SW480 (cell line): ENCODE data around the gene DLEC1.

ENCODE experiments used
- DNase-seq: peaks from one replicate; pipeline ENCODE4 v3.0.0-alpha.2; 2016; ENCODE audit warnings: low spot score

Gene DLEC1

GRCh38 chr3:38002291-38002876, 36.6 kb upstream of the DLEC1 start:
- no peak for DNase-seq

DNA sequence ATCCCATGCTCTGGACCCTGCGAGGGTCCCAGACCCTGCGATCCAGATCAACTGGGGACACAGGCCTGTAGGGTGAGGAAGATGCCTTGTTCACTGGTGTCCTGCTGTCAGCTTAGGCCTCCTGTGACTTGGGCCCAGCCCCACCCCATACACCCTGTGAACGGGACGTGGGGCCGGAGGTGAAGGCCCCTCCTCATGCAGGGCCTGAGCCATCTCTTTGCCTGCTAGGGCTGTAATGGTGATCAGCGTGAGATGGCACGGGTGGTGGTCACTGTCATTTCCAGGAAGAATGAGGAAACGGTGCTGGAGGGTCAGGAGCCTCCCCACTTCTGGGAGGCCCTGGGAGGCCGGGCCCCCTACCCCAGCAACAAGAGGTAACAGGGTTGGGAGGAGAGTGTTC, 36.1 kb upstream of the DLEC1 start:
- no peak for DNase-seq

DNA sequence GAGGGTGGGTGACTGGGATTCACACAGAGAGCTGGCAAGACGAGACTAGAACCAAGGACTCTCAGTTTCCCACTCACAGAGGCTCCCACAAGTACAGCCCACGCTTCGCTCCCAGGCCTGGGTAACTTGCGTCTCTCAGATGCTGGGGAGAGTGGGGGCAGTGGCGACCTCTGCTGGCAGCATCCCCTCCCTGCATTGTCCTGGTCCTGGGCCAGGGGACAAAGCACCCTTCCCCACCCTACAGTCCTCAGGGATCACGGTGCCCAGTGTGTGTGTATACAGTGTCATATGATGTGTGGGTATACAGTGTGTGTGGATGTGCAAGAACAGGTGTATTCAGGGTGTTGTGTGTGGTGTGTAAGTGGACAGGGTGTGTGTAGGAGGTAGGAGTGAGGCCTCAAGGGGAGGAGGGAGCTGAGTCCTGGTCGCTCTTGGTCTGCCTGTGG, 35.6 kb upstream of the DLEC1 start:
- DNase-seq, result no peak

- DNase-seq, result no peak
Measured at GRCh38 chr3:38003817-38004414, 35.1 kb upstream of the DLEC1 start.

- peak; percentile 85 for DNase-seq
Measured at GRCh38 chr3:38004415-38005075, 34.5 kb upstream of the DLEC1 start.

DNA sequence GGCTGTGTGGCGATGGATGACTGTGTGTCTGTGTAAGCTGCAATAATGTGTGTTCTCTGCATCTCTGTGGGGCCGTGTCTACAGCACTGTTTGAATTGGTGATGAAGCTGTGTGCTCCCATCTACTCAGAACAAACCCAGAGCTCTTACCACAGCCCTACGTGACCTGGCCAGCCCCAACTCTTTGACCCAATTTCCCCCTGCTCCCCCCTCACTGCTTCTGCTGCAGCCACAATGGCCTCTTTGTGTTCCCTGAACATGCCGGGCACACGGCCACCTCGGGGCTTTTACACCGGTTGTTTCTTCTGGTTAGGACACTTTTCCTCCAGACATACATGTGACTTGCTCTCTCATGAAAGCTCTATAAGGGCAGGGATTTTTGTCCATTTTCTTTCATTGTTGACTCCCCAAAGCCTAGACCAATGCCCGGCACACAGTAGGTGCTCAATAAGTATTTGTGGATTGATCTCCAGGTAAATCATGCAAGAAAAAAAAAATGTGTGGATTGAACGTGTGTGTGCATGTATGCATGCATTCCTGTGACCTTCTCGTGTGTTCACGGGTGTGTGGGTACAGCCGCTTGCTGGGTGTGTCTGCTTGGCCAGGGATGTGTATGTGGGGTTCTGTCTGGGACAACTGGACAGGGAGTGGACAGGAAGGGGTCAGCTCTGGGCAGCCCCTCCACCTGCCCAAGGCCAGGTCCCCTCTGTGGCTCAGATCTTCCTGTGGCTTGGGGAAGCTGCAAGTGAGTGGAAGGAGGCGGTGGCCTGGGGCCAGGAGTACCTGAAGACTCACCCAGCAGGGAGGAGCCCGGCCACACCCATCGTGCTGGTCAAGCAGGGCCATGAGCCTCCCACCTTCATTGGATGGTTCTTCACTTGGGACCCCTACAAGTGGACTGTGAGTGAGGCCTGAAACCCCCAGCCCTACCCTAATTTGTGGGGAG, 33.7 kb upstream of the DLEC1 start:
- DNase-seq, result peak; percentile 60

GRCh38 chr3:38006031-38006430, 33.0 kb upstream of the DLEC1 start:
- DNase-seq, result no peak

GRCh38 chr3:38006445-38006995, 32.5 kb upstream of the DLEC1 start:
- DNase-seq, result no peak

GRCh38 chr3:38007754-38008090, 31.3 kb upstream of the DLEC1 start:
- DNase-seq, result no peak

- no peak for DNase-seq
Measured at GRCh38 chr3:38008191-38008701, 30.8 kb upstream of the DLEC1 start.

GRCh38 chr3:38008971-38009580, 29.9 kb upstream of the DLEC1 start:
- no peak for DNase-seq

DNA sequence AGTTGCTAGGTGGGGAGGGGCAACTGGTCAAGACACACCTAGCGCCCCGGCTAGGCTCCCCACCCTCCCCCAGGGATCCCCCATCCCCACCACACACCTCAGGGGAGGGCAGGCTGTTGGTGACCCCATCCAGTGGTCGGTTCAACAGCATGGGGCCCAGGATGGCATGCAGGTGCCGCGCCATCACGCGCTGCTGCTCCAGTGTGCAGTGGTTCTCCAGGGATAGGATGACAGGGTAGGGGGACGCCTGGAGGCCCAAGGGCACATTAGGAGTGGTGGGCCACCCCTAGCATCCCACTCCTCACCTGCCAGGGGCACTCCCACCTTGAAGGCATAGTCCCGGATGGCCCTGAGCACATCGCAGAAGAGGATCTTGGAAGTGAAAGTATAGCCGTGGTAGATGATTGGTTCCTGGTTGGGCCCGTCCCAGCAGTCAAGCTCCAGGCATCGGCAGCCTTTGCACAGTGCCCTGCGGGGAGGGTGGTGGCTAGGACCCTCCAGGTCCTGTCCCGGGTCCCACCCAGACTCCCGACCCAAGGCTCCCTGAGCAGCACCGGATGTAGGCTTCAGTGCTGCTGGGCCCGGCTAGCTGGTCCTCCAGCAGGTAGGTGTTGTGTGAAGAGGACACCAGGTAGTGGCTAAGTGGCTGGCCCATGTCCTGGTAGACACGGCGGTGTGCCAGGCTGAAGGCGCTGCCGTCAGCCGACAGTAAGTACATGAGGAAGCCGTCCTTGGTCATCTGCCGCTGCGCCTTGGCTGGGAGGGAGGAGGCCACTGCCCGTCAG, 29.0 kb upstream of the DLEC1 start:
- no peak for DNase-seq

GRCh38 chr3:38011111-38011510, 27.9 kb upstream of the DLEC1 start:
- no peak for DNase-seq

- DNase-seq, result no peak
Measured at GRCh38 chr3:38015485-38015884, 23.5 kb upstream of the DLEC1 start.

DNA sequence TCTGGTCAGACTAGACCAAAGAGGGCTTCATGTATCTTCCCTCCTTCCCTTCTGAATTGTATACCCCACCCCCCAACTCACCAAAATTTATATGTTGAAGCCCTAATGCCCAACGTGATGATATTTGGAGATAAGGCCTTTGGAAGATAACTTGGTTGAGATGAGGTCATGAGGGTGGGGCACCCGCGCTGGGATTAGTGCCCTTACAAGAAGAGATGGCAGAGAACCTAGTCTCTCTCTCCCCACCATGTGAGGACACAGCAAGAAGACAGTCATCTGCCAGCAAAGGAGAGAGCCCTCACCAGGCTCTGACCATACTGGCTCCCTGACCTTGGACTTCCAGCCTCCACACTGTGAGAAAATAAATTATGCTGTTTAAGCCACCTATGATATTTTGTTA, 23.0 kb upstream of the DLEC1 start:
- no peak for DNase-seq

DNA sequence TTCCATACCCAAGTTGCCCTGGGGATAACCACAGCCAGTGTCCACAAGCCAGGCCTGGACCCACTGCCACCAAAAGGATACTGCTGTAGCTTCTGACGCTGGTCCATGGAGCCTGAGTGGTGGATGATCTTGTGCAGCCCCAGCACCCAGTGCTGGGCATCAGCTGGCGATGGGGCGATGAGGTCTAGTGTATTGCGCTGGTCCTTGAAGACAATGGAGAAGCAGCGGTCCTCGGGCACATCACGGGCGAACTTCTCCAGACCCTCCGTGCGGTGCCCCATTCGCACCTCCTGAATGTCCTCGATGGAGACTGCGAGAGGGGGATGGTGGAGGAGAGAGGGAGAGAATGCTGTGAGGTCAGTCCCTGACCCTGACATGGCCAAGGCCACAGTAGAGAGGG, 22.6 kb upstream of the DLEC1 start:
- DNase-seq, result no peak

- DNase-seq, result no peak
Measured at GRCh38 chr3:38016847-38017444, 22.1 kb upstream of the DLEC1 start.

DNA sequence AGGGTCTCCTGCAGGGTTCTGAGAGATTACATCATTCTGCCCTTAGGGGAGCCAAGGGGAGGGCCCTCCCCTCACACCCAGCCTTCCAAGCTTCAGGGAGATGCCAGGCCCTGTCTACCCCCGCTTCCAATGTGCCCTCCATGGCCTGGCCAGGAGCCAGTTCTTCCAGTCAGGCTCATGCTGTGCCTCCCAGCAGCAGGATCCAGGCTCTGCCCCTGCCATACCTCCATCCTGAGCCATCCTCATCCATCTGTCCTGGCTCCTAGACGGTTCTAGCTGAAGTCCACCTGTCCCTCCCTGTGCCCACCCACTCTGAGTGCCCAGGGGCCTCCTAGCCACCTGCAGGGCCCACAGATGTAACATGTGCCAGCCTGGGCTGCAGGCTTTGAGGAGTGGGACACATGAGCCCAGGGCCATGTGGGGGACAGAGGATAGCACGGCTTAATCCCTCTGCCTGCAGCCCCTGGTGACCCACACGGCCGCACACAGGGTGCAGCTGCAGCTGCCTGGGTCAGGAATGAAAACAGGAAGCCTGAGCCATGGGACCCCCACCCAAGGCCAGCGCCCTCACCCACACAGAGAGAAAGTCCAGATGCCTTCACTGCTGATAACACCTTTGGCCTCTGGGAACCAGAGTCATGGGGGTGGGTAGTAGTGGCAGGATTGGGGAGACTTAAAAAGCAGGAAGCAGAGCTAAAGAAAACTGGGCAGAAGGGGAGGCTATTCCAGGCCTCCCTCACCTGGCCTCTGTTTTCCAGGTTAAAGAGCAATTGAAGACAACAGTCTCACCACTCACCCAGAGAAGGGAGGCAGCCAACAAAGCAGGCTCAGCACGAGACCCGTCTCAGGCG, 21.3 kb upstream of the DLEC1 start:
- DNase-seq, result no peak
